Effector memory CD4-positive, alpha-beta T cell (primary cell): ENCODE results near the gene ING5.

Source experiments
- DNase-seq, 3 donors: peaks; one replicate each; pipeline ENCODE4 v3.0.0-alpha.2; 2020
- H3K27ac ChIP-seq: 2 replicates; pipeline ENCODE4 v1.7.0; 2013; ENCODE audit warnings: mild to moderate bottlenecking, low read length, moderate library complexity; ENCODE audit not compliant: insufficient read depth, poor library complexity, severe bottlenecking
- H3K27me3 ChIP-seq: replicated peaks from 2 replicates; pipeline ENCODE4 v1.7.0; 2013; ENCODE audit warnings: mild to moderate bottlenecking, low read length; ENCODE audit not compliant: insufficient read depth, control insufficient read depth, poor library complexity, severe bottlenecking
- H3K36me3 ChIP-seq: 2 replicates; pipeline ENCODE4 v1.7.0; 2013; ENCODE audit warnings: mild to moderate bottlenecking, low read length, moderate library complexity; ENCODE audit not compliant: control insufficient read depth, insufficient read depth
- H3K4me1 ChIP-seq: 2 replicates; pipeline ENCODE4 v1.7.0; 2013; ENCODE audit warnings: low read length, mild to moderate bottlenecking; ENCODE audit not compliant: control insufficient read depth, insufficient read depth, poor library complexity, severe bottlenecking
- H3K4me3 ChIP-seq: 2 replicates; pipeline ENCODE4 v1.7.0; 2013; ENCODE audit warnings: low read length, low read depth, mild to moderate bottlenecking; ENCODE audit not compliant: insufficient read depth, poor library complexity, severe bottlenecking
- H3K9me3 ChIP-seq: 2 replicates; pipeline ENCODE4 v1.7.0; 2013; ENCODE audit warnings: mild to moderate bottlenecking, low read length, moderate library complexity; ENCODE audit not compliant: control insufficient read depth
- total RNA-seq, 3 donors: gene quantifications; one replicate each; lab custom pipeline; 2026; lab: John Stamatoyannopoulos, UW

ING5 gene
- 44.3 to 57.7 (median 53.4) reads per million in 3 donors for total RNA-seq

- peaks cover 15% of the 10 kb centered on the region for H3K4me1 ChIP-seq
- H3K36me3 ChIP-seq: peaks cover 12% of the 10 kb centered on the region
- no peaks in the 10 kb centered on the region for H3K9me3 ChIP-seq
- DNase-seq: peak; percentile 90 to 93 (median 92)
- H3K27me3 ChIP-seq: no peaks in the 10 kb centered on the region
- peak within 1 kb of the TSS; percentile 77 for H3K27ac ChIP-seq
- peak within 1 kb of the TSS; percentile 72 for H3K4me3 ChIP-seq
Measured at GRCh38 chr2:241701399-241702154, at the start of gene ING5. TSS of gene ING5 (plus strand) at chr2:241702039. CDS start at chr2:241702066, 27 bp downstream.

- H3K36me3 ChIP-seq: peaks cover 59% of the 10 kb centered on the region
- no peak for DNase-seq
- H3K4me1 ChIP-seq: no peaks in the 10 kb centered on the region
- no peak overlapping the region for H3K27ac ChIP-seq
- no peaks in the 10 kb centered on the region for H3K9me3 ChIP-seq
- no peaks in the 10 kb centered on the region for H3K27me3 ChIP-seq
- no peak overlapping the region for H3K4me3 ChIP-seq
Measured at GRCh38 chr2:241652142-241652541, 49.7 kb upstream of the ING5 start.

GRCh38 chr2:241652722-241653121 lies 49.1 kb upstream of the ING5 start:
- H3K36me3 ChIP-seq: peaks cover 62% of the 10 kb centered on the region
- DNase-seq: no peak
- no peaks in the 10 kb centered on the region for H3K4me1 ChIP-seq
- no peaks in the 10 kb centered on the region for H3K9me3 ChIP-seq
- H3K4me3 ChIP-seq: no peak overlapping the region
- no peaks in the 10 kb centered on the region for H3K27me3 ChIP-seq
- H3K27ac ChIP-seq: no peak overlapping the region

- Histone ChIP-seq H3K9me3 (no peaks in the 10 kb centered on the region), H3K4me1 (no peaks in the 10 kb centered on the region), H3K4me3 (no peak overlapping the region), H3K27me3 (no peaks in the 10 kb centered on the region), H3K36me3 (peaks cover 62% of the 10 kb centered on the region), H3K27ac (no peak overlapping the region)
- no peak for DNase-seq
Measured at GRCh38 chr2:241653210-241653750, 48.6 kb upstream of the ING5 start.

- H3K4me1 ChIP-seq: no peaks in the 10 kb centered on the region
- peaks cover 71% of the 10 kb centered on the region for H3K36me3 ChIP-seq
- no peak for DNase-seq
- H3K9me3 ChIP-seq: no peaks in the 10 kb centered on the region
- no peak overlapping the region for H3K4me3 ChIP-seq
- no peak overlapping the region for H3K27ac ChIP-seq
- H3K27me3 ChIP-seq: no peaks in the 10 kb centered on the region
Measured at GRCh38 chr2:241654551-241654950, 47.3 kb upstream of the ING5 start.

- Histone ChIP-seq H3K27ac (no peak overlapping the region), H3K9me3 (no peaks in the 10 kb centered on the region), H3K4me3 (no peak overlapping the region), H3K27me3 (no peaks in the 10 kb centered on the region), H3K4me1 (no peaks in the 10 kb centered on the region), H3K36me3 (peaks cover 71% of the 10 kb centered on the region)
- DNase-seq: no peak
Measured at GRCh38 chr2:241655516-241656189, 46.2 kb upstream of the ING5 start.

- H3K36me3 ChIP-seq: peaks cover 71% of the 10 kb centered on the region
Measured at GRCh38 chr2:241656190-241656741, 45.6 kb upstream of the ING5 start.

GRCh38 chr2:241657786-241658254 lies 44.0 kb upstream of the ING5 start:
- H3K4me3 ChIP-seq: no peak overlapping the region
- H3K27ac ChIP-seq: no peak overlapping the region
- no peaks in the 10 kb centered on the region for H3K9me3 ChIP-seq
- H3K4me1 ChIP-seq: no peaks in the 10 kb centered on the region
- H3K36me3 ChIP-seq: peaks cover 57% of the 10 kb centered on the region
- no peak for DNase-seq
- no peaks in the 10 kb centered on the region for H3K27me3 ChIP-seq

More at GRCh38 chr2:241656190-241656741, 45.6 kb upstream of the ING5 start:
- no peaks in the 10 kb centered on the region for H3K9me3 ChIP-seq
- H3K4me3 ChIP-seq: no peak overlapping the region
- DNase-seq: no peak
- H3K27ac ChIP-seq: no peak overlapping the region
- H3K4me1 ChIP-seq: no peaks in the 10 kb centered on the region
- H3K27me3 ChIP-seq: no peaks in the 10 kb centered on the region

- Histone ChIP-seq H3K4me1 (no peaks in the 10 kb centered on the region), H3K36me3 (peaks cover 53% of the 10 kb centered on the region), H3K4me3 (no peak overlapping the region), H3K9me3 (no peaks in the 10 kb centered on the region), H3K27me3 (no peaks in the 10 kb centered on the region), H3K27ac (no peak overlapping the region)
- no peak for DNase-seq
Measured at GRCh38 chr2:241658296-241658695, 43.5 kb upstream of the ING5 start.
